Measurements from ENCODE around the gene SYF2.

GRCh38 chr1:25245809-25246599 lies 13.7 kb upstream of the SYF2 start:
- TF ChIP-seq RFX5 (IDR thresholded peaks at IDR 0.05; ENCODE audit: low read depth, low read length) (no peak), ZFP36 (IDR thresholded peaks at IDR 0.05; ENCODE audit: borderline replicate concordance, low read depth, low read length, partially characterized antibody) (no peak), ZNF407 (CRISPR knock-in tag; IDR thresholded peaks at IDR 0.05; ENCODE audit: not compliant biosample characterization) (no peak), CTCF (CRISPR knock-in tag; IDR thresholded peaks at IDR 0.05) (no peak), FOXM1 (CRISPR knock-in tag; IDR thresholded peaks at IDR 0.05) (no peak), NCOA1 (CRISPR knock-in tag; IDR thresholded peaks at IDR 0.05) (0 out of 2 replicates have a peak, but pooled peaks have one; percentile 9), SNAI1 (CRISPR knock-in tag; IDR thresholded peaks at IDR 0.05; ENCODE audit: borderline replicate concordance) (no peak), POLR2AphosphoS5 (IDR thresholded peaks at IDR 0.05; ENCODE audit: low read depth, low read length) (no peak), POLR2A (IDR thresholded peaks at IDR 0.05; ENCODE audit: insufficient read depth in 1 of 2, low read depth in 2 of 2, low read length in 2 of 2) (no peak), E2F1 (CRISPR knock-in tag; IDR thresholded peaks at IDR 0.05) (no peak)

Measured in HepG2 (cell line).